Gastrocnemius medialis (tissue), 4 donors: ENCODE data around the gene CBX1. TPM values are rescaled to one million over a fixed set of nuclear protein-coding genes. Genes with fewer than 3 reads are reported as not detected.

Experiments
- ATAC-seq, 2 donors: fragments of 150-250 bp; one replicate each; pipeline ENCODE4 v1.9.1; 2016
- DNase-seq, 2 donors: peaks; one replicate each; pipeline ENCODE4 v3.0.0-alpha.2; 2019
- H3K27ac ChIP-seq, 4 donors: fragments of 200-600 bp; sonication (generic); 1 replicate in 1 of 4; 2 replicates in 3 of 4; pipeline ENCODE4 v1.5.1; 2016 to 2018; ENCODE audit warnings: mild to moderate bottlenecking in 2 of 4, moderate library complexity in 1 of 4
- H3K27me3 ChIP-seq, 3 donors: fragments of 200-600 bp; sonication (generic) in 2 of 3; 1 replicate in 1 of 3; 2 replicates in 2 of 3; pipeline versions ENCODE4 v1.5.1 to v1.6.0; 2016 to 2019; ENCODE audit warnings: mild to moderate bottlenecking in 1 of 3, moderate library complexity in 1 of 3
- H3K36me3 ChIP-seq, 2 donors: fragments of 200-600 bp; sonication (generic) in 1 of 2; one replicate each; pipeline ENCODE4 v1.5.1; 2017 to 2018
- H3K4me1 ChIP-seq, 2 donors: fragments of 200-600 bp; sonication (generic) in 1 of 2; one replicate each; pipeline ENCODE4 v1.5.1; 2016 to 2017; ENCODE audit warnings: mild to moderate bottlenecking in 2 of 2
- H3K4me3 ChIP-seq, 4 donors: fragments of 200-600 bp; sonication (generic) in 3 of 4; 1 replicate in 1 of 4; 2 replicates in 3 of 4; pipeline ENCODE4 v1.5.1; 2016 to 2019; ENCODE audit warnings: mild to moderate bottlenecking in 2 of 4
- H3K9me3 ChIP-seq, 3 donors: fragments of 200-600 bp; sonication (generic) in 2 of 3; 1 replicate in 1 of 3; 2 replicates in 2 of 3; pipeline ENCODE4 v1.5.1; 2016 to 2019
- POLR2A ChIP-seq, 2 donors: fragments of 450-650 bp; IDR thresholded peaks; one replicate each; pipeline ENCODE4 v1.6.1; 2017; ENCODE audit warnings: antibody characterized with exemption in 2 of 2, mild to moderate bottlenecking in 2 of 2, moderate library complexity in 2 of 2
- in situ Hi-C, 4 donors: fragments of 200-750 bp; cut with MboI; loops; one replicate each; pipeline versions ENCODE4 v1.15.0 to v1.8.0; 2017; ENCODE audit warnings: low sequenced_read_pairs in 4 of 4
- intact Hi-C: fragments of 100-400 bp; cut with DNase I; formaldehyde crosslinking; loops from one replicate; pipeline ENCODE4 v1.15.1; 2023; ENCODE audit warnings: low total_unique reads
- microRNA counts, 2 donors: library from miRNA; unstranded; fragments of <30 nt; microRNA quantifications; one replicate each; lab custom pipeline; 2016
- microRNA-seq, 2 donors: library from miRNA; unstranded; fragments of <30 nt; microRNA quantifications; one replicate each; pipeline ENCODE4, GENCODE V29; 2016; ENCODE audit warnings: borderline replicate concordance in 2 of 2
- total RNA-seq, 4 donors: library from RNA; depleted of rRNA; stranded (reverse); fragments of >200 nt; gene quantifications; one replicate each; pipeline versions ENCODE4 v1.1.0 to v1.2.3, GENCODE V29; 2016
- TF ChIP-seq, protein P1 (sequence below), 5 experiments: fragments of 450-650 bp in 3 of 5; fragments of 200-600 bp in 2 of 5; sonication (generic) in 2 of 5; IDR thresholded peaks in 4 of 5; conservative IDR thresholded peaks in 1 of 5; 1 replicate in 4 of 5; 2 replicates in 1 of 5; pipeline ENCODE4 v1.5.1; 2016 to 2019; ENCODE audit warnings: antibody characterized with exemption in 5 of 5, mild to moderate bottlenecking in 3 of 5, moderate library complexity in 3 of 5

Gene CBX1
- total RNA-seq, 4 donors from 2014 or later = 26.0 to 34.1 (median 27.7) TPM

- H3K4me3 ChIP-seq = no peak overlapping the region
- ATAC-seq (no peak), DNase-seq (no peak)
- no peaks in the 10 kb centered on the region for H3K27me3 ChIP-seq
- intact Hi-C loops = no loop called here
- no peaks in the 10 kb centered on the region for H3K36me3 ChIP-seq
- in situ Hi-C loops = no loop called here
- TF ChIP-seq, protein P1, sequence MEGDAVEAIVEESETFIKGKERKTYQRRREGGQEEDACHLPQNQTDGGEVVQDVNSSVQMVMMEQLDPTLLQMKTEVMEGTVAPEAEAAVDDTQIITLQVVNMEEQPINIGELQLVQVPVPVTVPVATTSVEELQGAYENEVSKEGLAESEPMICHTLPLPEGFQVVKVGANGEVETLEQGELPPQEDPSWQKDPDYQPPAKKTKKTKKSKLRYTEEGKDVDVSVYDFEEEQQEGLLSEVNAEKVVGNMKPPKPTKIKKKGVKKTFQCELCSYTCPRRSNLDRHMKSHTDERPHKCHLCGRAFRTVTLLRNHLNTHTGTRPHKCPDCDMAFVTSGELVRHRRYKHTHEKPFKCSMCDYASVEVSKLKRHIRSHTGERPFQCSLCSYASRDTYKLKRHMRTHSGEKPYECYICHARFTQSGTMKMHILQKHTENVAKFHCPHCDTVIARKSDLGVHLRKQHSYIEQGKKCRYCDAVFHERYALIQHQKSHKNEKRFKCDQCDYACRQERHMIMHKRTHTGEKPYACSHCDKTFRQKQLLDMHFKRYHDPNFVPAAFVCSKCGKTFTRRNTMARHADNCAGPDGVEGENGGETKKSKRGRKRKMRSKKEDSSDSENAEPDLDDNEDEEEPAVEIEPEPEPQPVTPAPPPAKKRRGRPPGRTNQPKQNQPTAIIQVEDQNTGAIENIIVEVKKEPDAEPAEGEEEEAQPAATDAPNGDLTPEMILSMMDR (IDR thresholded peaks at IDR 0.05 in 4 of 5, conservative IDR thresholded peaks at IDR 0.05 in 1 of 5) = no peak
- TF ChIP-seq POLR2A (IDR thresholded peaks at IDR 0.05) = no peak
- H3K27ac ChIP-seq = no peak overlapping the region
- H3K4me1 ChIP-seq = peaks cover 31 to 35% of the 10 kb centered on the region in 2 donors
- H3K9me3 ChIP-seq = no peaks in the 10 kb centered on the region
These were observed 79.3 kb downstream of the CBX1 start for GRCh38 chr17:48021934-48022333.

MicroRNAs encoded within 50 kb of the gene (microRNA counts, 767-probe panel; counts per million panel counts)
- microRNA hsa-miR-152 (lab: Ali Mortazavi, UCI) = 356 to 448 counts per million in 2 donors

Small RNAs within 50 kb of the gene (microRNA-seq; reads per million reads assigned to microRNA genes)
- 738 to 842 reads per million in 2 donors for gene MIR152

Other genes with a start within 250 kb of the CBX1 start
- 10 to 100 TPM in 1 of 4 donors, 1 to 10 TPM in 3; 5.5 to 28.6 (median 7.0) TPM for gene SP2, start 205.2 kb downstream of the CBX1 start, total RNA-seq
- gene PNPO, start 159.9 kb downstream of the CBX1 start, total RNA-seq = 10 to 100 TPM; 27.9 to 64.0 (median 41.5) TPM
- gene PRR15L, start 143.6 kb downstream of the CBX1 start, total RNA-seq = under 1 TPM in 1 of 4 donors, not detected in 3; 0.87 TPM
- gene CDK5RAP3, start 130.4 kb downstream of the CBX1 start, total RNA-seq = 10 to 100 TPM; 14.2 to 35.9 (median 27.8) TPM
- gene COPZ2, start 63.7 kb downstream of the CBX1 start, total RNA-seq = 10 to 100 TPM; 40.5 to 76.9 (median 52.8) TPM
- gene NFE2L1, start 53.1 kb downstream of the CBX1 start, total RNA-seq = 1,000 to 10,000 TPM in 2 of 4 donors, 100 to 1,000 TPM in 2; 622 to 1,180 (median 1,000) TPM
- gene SNX11, start 6.3 kb upstream of the CBX1 start, total RNA-seq = 10 to 100 TPM in 2 of 4 donors, 1 to 10 TPM in 2; 7.3 to 16.3 (median 9.6) TPM